HG03457 (cell line): ENCODE measurements around the gene SMAD6.
"Not testable (repeated sequence)": the region's sequence is repeated elsewhere in the genome, so short reads cannot be mapped to it uniquely, and the experiment has no call there.

ENCODE experiments used
- ATAC-seq: cut with Tn5 transposase; IDR thresholded peaks from one replicate; pipeline ENCODE4 v1.9.1; 2021; ENCODE audit warnings: moderate number of reproducible peaks; ENCODE audit not compliant: unreplicated experiment

Gene SMAD6

DNA sequence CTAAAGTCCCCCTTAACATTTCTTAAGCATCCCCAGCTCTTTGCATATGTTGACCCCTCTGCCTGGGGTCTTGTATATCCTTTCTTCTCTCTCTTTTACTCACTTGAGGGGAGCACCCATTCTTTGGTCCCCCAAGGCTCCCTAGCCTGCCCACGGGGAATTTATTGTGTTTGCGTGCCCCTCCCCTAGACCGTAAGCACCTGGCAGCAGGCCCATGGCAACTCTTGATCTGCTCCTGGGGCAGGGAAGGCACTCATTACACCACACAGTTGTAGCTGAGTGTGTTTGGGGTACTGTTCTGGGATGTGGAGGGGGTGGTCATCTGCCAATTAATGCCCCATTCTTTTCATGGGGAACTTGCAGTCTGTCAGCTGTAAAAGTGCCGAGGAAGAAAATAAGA is 27.3 kb upstream of the SMAD6 start:
- no peak for ATAC-seq

DNA sequence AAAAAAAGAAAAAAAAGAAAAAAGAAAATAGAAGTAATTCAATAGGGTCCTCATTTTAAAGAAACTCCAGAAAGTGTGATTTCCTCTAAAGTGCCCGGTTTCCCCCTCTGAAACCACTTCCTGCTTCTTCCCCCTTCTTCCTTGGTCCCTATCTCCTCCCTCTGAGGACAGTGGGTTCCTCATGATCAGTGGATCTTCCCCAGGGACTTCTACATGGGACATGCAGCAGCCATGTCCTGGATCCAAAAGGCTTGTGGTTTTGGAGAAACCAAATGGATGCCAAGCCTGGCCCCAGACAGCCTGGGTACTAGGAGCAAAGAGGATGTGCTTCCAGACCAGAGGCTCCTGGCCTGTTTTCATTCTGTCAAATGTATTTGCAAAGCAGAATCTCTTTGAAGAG is 26.6 kb upstream of the SMAD6 start:
- no peak for ATAC-seq

DNA sequence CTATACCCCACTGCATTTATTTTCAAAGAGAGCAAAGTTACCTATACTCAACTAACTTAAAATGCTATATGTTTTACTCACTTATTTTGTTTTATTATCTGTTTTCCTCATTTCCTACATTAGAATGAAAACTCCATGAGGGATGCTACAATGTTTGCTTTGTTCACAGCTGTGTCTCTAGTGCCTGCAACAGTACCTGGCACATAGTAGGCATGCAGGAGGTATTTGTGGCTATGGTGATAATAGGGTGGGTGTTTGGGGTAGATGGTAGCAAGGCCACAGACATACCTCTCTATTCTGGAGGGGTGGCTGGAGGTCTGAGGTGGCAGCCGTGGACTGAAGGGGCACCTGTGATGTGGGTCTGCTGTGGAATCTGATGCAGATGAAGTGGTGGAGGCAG is 24.7 kb upstream of the SMAD6 start:
- ATAC-seq, result no peak

DNA sequence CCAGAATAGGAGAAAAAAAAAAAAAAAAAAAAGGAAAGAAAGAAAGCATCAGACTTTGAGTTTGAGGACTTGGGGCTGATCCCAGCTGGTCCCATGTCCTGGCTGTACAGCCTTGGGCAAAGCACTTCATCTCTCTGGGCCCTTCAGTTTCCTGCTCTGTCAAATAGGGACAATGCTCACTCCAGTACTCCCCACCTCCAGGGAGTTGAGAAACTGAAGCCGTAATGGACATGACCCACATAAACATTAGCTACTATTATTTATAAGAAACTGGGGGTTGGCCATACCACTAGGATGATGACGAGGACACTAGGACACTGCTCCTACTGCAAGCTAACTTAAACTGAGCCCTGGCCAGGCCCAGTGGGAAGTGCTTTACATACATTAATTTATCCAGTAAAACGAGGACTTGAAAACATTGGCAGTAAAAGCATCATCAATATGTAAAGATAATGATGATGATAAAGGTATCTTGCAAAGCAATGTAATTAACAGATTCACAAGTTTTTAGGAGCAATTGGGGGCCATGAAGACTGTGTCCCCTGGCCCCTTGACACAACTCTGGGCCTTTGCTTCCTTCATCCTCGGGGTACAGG is 22.9 kb upstream of the SMAD6 start:
- ATAC-seq, result no peak

DNA sequence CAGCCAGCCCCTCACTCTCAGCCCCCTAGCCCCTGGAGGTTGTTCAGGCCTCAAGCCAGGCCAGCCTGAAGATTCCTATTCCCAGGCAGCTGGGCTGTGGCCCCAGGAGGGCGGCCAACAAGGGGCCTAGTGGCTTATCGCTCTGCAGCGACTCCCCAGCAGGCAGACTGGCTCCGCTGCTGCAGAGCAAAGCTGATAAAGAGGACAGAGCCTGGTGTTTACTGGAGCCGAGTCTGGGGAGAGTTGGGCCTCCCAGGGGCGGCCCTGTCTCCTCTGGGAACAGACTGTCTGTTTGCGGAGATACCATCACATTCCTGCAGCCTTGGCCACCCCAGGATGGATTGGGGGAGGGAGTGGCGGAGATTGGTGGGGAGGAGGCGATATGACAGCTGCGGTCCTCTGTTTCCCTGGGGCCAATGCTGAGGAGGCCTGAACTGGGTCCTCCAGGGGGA is 22.4 kb upstream of the SMAD6 start:
- no peak for ATAC-seq

DNA sequence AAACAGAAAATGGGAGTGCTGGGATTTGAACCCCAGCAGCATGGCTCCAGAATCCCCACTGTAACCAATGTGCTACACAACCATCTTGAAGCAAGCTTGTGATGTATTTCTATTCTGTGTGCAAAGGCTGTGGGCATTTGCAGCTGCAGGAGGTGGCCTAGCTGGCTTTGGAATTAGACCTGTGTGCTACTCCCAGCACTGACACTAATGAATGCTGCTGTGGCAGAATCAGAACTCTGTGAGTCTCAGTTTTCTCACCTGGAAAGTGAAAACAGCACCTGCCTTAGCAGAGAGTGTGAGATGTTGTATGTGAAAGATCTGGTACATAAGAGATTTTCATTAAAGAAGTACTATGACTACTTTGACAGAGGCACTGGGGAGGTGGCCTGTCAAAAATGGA is 21.5 kb upstream of the SMAD6 start:
- no peak for ATAC-seq

DNA sequence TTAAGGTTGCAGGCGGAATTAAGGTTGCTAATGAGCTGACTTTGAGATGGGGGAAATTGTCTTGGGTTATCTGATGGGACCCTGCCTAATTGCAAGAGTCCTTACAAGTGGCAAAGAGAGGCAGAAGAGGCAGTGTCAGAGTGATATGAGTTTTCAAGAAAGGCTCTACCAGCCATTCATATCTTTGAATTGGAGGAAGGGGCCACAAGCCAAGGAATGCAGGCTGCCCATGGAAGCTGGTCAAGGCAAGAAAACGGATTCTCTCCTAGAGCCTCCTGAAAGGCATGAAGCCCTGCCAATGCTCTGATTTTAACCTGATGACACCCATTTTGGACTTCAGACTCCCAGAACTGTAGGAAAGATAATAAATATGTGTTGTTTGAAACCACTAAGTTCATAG is 20.6 kb upstream of the SMAD6 start:
- ATAC-seq, result no peak

DNA sequence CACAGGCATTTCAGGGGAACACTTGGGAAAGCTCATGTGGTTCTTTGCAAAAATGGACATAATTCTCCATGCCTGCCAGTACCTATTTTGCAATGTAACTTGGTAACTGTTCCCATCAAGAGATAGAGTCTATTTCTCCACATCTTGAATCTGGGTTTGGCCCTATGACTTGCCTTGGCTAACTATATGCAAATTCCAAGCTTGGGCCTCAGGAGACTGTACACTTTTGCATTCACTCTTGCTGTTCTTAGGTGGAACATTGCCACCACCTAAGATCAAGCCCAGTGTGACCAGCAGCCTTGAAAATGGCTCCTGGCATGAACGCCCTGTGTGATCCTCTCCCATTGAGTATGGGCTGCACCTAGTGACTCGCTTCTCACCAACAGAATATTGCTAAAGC is 19.8 kb upstream of the SMAD6 start:
- no peak for ATAC-seq

DNA sequence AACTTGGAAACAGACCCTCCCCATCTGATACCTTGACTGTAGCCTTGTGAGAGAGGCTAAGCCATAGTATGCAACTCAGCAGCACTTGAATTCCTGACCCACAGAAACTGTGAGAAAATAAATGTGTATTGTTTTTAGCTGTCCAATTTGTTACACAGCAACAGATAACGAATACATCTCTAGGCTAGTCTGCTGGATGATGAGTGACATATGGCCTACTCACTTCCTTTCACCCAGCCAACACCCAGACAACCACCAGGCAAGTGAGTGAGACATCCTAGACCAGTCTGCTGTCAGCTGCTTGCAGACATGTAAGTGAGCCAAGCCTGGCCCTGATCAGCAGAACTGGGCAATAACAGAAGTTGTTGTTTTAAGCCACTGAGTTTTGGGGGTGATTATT is 19.2 kb upstream of the SMAD6 start:
- ATAC-seq, result no peak

DNA sequence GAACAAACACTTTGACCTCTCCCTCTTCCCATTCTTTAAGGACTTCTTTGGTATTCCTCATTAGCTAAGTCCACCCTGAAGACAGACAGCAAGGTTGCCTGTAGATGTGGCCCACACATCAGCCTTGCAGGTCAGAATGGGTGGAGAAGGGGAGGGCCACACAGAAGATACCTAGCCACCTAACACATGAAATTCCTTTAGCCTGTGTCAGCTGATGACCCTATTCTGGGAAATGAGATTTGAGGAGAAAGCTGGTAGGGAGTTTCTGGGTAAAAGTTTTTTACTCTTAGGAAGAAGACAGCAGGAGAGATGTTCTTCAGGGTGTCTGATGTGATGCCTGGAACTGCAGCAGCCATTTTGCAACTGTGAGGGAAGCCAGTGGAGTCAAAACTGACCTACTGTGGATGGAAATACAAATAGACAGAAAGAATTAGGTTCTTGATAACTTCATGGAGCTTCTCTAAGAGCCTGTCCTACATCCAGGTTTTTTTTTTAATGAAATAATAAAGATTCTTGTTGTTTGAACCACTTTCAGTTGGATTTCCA is 17.8 kb upstream of the SMAD6 start:
- no peak for ATAC-seq

DNA sequence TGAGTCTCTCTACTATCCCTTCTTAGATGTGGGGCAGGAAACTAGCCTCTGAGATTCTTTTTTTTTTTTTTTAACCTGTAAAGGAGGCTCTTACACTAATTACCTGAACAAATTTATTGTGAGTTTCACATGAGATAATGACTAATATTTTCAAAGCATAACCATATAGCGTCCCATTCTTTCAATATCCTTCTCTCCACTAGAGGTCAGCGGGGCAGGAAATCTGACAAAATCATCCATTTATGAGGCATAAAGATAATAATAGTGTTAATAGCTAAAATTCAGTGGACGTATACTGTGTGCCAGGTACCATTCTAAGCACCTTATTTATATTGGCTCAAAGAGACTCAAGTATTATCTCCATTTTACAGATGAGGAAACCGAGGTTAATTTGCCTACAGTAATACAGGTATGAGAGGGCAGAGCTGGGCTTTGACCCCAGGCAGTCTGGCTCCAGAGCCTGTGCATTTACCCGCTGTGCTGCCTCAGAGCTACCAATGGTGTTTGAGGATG is 16.3 kb upstream of the SMAD6 start:
- ATAC-seq, result no peak

DNA sequence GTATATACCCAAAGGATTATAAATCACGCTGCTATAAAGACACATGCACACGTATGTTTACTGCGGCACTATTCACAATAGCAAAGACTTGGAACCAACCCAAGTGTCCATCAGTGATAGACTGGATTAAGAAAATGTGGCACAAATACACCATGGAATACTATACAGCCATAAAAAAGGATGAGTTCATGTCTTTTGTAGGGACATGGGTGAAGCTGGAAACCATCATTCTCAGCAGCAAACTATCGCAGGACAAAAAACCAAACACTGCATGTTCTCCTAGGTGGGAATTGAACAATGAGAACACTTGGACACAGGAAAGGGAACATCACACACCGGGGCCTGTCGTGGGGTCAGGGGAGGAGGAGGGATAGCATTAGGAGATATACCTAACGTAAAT is 11.1 kb upstream of the SMAD6 start:
- not testable (repeated sequence) for ATAC-seq

DNA sequence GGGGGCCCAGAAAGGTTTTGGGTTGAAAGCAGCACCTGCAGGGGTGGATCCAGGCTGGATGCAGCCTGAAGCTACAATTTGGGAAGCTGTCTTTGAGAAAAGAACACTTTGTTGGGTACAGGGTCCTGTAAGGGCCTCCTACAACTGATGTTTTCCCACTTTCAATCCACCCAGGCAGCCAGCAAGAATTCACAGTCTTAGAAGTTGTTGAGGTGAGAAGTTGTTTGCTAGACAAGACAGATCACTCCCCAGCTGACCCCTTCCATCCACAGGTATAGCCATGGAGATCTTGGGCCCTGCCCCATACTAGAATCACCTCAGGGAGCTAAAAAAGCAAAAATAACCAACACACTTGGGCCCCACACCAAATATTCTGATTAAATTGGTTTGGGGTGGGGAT is 10.3 kb upstream of the SMAD6 start:
- ATAC-seq, result no peak

DNA sequence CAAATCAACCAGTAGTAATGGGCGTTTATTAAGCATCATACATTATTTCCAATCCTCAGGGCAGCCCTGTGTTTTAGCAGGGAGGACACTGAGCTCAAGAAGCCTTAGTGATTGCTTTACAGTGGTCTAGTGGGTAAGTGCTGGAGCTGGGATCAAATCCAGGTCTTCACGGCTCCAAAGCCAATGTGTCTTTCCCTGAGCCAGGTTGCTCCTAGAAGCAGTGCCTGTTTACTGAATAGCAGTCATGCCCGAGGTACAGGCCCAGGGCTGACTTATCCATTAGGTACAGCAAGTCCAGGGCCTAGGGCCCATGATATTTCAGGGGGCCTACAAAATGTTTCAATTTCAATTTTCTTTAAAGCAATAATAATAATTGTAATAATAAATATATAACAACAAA is 9.6 kb upstream of the SMAD6 start:
- ATAC-seq, result no peak

DNA sequence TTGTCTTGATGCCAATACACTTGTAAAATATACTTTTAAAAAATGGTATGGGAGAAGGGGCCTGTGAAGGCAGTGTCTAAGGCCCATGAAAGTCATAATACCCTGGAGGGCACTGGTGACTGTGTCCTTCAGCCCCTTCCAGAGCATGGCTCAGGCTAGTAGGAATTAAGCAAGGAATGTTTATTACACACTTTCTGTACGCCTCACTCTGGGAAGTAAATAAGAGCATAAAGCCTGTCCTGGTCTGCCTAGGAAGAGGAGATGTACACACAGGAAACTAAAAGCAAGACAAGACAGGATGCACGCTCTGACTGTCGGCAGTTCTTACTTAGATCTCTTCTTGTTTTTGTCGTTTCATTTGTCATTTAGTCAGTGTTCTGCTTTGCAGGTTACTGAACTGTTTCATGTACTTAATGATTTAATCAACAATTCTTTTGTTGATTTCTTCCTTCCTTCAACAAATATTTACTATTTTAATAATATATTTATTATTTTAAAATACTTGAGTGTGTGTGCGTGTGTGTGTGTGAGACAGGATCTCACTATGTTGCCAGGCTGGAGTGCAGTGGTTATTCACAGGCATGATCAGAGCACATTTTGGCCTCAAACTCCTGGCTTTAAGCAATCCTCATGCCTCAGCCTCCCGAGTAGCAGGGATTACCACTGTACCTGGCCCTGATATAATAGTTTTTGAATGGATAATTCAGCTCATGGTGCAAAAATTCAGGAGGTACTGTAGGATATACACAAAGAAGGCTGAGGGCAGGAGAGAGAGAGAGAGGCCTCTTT is 9.0 kb upstream of the SMAD6 start:
- no peak for ATAC-seq

DNA sequence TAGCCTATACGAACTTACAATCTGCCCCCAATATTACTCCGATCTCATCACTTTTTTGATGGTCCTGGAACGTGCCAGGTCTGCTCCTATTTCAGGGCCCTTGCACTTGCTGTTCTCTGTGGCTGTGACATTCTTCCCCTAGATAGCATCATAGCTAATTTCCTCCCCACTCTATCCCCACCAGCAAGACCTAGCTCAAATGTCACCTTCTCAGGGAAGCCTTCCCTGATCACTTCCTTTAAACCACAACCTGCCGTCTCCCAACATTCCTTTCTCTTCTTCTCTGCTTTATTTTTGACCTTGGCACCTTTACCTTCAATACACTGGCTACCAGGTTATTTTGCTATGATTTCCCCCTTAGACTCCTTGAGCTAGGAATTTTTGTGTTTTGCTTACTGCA is 5.3 kb upstream of the SMAD6 start:
- ATAC-seq, result no peak

DNA sequence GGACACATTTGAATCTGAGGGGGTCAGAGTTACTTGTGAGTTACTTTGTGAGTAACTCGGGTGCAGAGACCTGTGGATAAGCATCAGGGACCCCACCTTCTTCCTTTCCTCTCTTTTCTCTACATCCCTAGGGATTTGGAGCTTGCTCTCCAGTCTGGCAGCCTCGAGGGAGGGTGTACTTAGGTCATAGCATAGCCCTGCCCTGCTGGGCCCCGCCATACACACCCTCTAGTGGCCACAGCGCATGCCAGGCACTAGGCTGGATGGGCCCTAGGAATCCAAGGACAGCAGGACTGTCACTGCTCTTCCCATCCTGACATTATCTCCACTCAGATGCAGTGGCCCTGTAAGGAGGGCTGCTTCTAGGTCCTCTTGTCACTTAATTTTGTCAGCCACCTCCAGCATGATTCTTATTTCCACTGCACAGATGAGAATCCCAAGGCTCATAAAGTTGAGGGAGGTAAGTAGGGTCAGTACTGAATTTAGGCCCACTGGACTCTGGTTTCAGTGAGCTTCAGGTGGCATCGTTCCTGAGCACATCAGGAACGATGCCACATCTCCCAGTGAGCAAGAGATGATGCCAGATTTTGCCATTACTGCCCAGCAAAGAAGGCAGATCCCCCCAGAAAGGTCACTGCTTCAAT is 3.6 kb upstream of the SMAD6 start:
- ATAC-seq, result no peak

DNA sequence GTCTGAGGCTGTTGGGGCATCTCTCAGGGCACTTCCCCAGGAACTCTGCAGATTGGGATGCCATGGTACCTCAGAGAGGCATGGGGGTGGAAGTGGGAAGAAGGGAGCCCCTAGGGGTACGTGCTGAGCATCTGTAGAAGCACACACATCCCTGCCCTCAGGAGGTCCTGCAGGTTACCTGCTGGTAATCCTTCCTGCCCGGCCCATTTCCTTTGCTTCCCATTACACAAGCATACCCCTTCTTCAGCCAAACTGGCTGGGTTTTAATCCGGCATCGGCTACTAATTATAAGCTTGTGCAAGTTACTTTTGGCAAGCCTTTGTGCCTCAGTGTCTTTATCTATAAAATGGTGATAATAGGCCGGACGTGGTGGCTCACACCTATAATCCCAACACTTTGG is 3.1 kb upstream of the SMAD6 start:
- ATAC-seq, result no peak

DNA sequence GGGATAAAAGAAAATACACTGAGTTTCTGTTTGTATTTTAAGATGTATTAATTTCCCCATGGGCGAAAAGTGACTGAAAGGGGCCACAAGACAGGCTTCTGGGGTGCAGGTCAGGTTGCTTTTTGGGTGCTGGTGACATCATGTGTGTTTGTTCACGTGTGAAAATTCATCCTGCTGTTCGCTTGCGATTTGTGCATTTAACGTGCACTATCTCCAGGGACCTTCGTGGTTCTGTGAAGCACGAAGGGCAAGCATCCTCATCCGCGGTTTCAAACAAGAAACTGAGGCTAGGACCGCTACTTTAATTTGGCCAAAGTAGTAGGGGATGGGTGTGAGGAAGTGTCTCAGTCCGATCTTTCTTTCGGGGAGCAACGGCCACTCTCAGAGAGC is 1.6 kb upstream of the SMAD6 start:
- no peak for ATAC-seq

DNA sequence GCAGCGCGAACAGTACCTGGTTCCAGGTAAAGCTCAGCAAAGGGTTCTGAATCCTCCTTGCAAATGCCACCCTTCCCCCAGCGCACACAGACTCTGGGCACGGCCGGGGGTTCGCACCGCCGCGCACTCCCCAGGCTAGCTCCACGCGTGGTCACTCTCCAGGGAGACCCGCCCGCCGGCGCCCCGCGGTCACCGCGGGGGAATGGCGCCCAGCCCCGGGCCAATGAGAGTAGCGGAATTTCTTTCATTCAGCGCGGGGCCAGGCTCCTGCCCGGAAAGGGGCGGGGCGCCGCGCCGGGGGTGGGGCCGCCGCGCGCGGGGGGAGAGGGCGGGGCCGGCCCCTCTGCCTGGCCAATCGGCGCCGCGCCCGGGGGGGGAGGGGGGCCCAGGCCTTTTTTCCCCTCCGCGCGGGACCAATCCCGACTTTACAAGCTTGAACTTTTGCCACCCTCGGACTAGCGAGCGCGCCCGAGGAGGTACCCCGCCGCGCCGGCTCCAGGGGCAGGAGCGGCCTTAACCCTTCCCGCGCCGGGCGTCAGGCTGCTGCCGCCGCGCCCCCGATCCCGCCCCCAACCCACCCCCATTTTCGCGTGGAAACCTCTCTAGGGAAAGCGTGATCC is 1.1 kb upstream of the SMAD6 start:
- peak; percentile 47 for ATAC-seq

DNA sequence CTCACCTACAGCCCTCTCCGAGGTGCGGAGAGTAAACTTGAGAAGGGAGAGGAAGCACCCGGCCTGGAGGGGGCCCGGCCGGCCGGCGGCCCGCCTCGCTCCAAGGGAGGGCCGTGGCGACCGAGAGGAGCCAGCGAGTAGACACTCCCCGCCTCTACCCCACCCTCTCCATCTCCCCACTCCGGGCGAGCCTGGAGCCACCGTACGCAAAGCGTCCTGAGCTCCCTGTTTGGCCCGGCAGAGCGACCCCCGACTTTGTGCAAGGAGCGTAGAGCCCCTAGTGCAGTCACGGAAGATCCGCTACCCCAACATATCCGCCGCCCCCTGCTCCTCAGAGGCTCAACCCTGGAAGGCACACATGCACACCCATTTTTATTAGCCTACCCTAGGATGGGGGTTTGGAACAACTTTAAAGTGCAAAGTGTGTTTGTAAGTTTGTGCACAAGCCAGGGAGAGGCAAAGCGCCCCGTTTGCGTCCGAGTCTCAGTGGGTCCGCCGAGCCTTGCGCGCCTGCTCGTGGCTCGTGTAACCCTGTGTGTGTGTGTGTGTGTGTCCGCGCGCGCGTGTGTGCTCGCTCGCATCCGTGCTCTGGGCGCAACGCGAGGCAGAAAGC is 508 bp upstream of the SMAD6 start:
- no peak for ATAC-seq
